Skin epidermis (tissue), 12 donors: Measurements from ENCODE around the gene DENND4B.

Source experiments
- H3K27ac ChIP-seq, 21 experiments: fragments of 200-600 bp; sonication (generic) in 11 of 21; one replicate each; pipeline ENCODE4 v1.5.0; 2020; ENCODE audit warnings: mild to moderate bottlenecking in 3 of 21, inconsistent platforms in 2 of 21, moderate library complexity in 2 of 21
- H3K4me3 ChIP-seq, 7 experiments: fragments of 200-600 bp; sonication (generic) in 2 of 7; one replicate each; pipeline ENCODE4 v1.5.0; 2020; ENCODE audit warnings: inconsistent platforms in 2 of 7, mild to moderate bottlenecking in 2 of 7, moderate library complexity in 1 of 7

DENND4B gene

GRCh38 chr1:153956997-153957715 is 10.6 kb upstream of the DENND4B start:
- Histone ChIP-seq H3K4me3 (peak overlapping the region; percentile 77 to 98 (median 90)), H3K27ac (peak overlapping the region in 20 of 21 experiments; percentile 88 to 99 (median 93))

GRCh38 chr1:153954826-153955225 is 8.3 kb upstream of the DENND4B start:
- no peak overlapping the region for H3K4me3 ChIP-seq
- H3K27ac ChIP-seq: no peak overlapping the region

DNA sequence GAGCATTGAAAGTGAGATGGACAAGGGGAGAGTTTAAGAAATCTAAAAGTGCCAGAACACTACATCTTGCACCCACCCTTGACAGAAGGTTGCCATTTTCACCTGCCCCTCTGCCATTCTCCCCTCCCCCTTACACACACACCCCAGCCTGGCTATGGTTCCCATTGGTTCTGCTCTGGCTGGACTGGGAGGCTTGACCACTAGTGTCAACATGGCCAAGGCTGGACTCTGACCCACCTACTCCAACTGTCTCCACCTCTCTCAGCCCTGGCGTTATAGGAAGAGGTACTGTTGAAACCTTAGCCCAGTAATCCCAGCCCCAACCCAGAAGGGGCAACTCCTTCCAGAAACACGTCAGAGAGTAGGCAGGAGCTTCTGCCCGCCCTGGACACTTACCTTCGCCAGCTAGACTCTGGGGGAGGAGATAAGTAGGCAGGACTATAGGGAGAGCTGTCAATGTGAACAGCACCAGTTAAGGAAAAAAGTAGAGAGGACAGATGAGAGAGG is 7.4 kb upstream of the DENND4B start:
- H3K4me3 ChIP-seq: no peak overlapping the region
- no peak overlapping the region for H3K27ac ChIP-seq

DNA sequence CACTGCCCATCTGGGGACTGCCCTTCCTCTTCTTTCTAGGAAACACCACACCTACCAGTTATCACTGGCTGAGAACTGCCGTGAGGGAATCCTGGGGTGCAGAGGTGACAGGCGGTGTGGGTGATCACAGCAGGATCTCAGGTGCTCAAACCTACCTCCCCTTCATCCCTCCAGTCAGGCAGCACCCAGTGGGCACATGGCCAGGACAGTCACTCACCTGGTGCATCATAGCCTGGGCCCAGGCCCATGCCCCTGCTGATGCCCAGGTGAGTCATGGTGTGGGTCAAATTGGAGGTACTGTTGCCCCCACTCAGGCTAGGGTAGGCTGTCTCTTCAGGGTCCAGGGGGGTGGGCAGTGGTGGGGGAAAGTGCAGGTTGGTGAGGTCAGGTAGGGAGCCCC is 5.3 kb upstream of the DENND4B start:
- Histone ChIP-seq H3K4me3 (no peak overlapping the region), H3K27ac (no peak overlapping the region)

GRCh38 chr1:153951183-153951582 is 4.7 kb upstream of the DENND4B start:
- no peak overlapping the region for H3K27ac ChIP-seq
- H3K4me3 ChIP-seq: no peak overlapping the region

GRCh38 chr1:153945795-153946621 is 510 bp downstream of the DENND4B start:
- Histone ChIP-seq H3K4me3 (peak overlapping the region; percentile 62 to 99 (median 91)), H3K27ac (peak overlapping the region; percentile 88 to 99 (median 97))

DNA sequence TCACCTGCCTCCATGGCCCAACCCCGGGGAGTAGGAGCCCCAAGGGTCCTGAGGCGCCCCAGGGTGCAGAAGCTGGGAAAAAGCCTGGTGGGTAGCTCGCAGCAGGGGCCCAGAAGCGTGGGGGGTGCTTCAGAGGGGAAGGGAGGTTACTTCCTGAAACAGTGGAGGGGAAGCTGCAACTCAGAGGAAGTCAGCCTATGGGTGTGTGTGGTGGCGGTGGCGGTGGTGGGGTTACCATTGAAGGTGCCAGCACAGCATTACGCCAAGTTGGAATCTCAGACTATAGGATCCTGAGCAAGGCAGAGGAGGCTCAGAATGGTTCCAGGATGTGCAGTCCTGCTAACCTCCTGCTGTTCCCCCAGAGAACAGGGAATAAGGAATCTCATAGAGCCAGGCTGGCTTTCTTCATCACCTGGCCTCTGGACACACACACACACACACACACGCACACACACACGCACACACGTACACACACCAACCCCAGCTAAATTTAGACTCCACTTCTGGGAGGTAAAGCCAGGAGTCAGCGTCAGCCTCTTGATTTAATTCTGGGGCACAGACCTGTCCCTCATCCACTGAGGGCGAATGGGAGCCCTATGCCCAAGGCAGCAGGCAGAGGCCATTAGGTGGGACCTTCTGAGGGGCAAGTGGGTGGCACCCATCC is 1.3 kb downstream of the DENND4B start:
- Histone ChIP-seq H3K27ac (peak overlapping the region; percentile 88 to 99 (median 97)), H3K4me3 (peak overlapping the region; percentile 62 to 99 (median 91))

DNA sequence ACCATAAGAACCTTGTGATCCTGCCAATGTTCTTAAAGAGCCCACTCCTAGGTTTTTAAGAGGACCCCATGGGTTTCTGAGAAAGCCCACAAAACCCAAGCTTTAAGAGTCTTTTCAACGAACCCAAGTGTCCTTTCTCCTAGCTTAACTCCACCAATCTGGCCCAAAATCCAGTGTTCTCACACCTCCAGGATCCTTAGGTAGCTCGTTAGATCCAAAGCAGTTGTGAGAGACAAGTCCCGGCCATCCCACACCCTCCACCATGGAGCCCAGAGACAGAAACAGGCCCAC is 1.7 kb downstream of the DENND4B start:
- peak overlapping the region in 20 of 21 experiments; percentile 88 to 99 (median 97) for H3K27ac ChIP-seq
- H3K4me3 ChIP-seq: peak overlapping the region; percentile 62 to 99 (median 91)

DNA sequence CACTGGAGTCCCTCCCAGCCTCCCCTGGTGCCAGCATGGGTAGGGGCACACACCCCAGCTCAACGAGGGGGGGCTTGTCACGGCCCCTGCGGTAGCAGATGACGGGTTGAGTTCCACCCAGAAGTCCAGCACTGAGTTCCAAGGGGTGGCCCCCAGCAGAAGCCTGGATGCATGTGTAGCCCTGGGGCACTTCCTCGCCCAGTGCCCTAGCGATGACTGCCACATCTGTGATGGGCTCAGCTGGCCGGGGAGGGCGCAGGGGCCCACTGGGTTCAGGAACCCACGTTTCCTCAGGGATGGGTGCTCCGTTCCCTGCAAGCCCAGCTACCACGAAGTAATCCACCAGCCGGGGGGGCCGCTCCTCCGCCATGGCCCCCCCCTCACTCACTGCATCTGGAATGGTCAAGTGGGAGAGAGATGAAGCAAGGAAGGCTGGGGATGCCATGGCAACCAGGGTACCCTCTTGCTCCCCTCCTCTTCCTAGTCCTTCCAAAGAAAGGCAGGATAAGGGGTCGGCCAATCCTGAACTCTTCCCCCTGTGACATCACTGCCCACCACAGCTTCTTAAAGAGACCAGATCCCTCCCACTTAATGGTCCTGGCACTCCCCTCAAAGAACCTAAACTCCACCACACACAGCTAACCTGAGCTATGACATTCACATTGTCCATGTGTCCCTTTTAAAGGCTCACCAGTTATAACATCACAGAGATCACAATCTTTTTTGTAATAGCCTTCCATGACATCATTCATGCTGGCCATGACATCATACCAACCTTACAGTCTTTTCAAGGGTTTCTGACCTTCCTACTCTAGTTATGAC is 2.3 kb downstream of the DENND4B start:
- peak overlapping the region in 20 of 21 experiments; percentile 88 to 99 (median 97) for H3K27ac ChIP-seq
- peak overlapping the region in 5 of 7 experiments; percentile 62 to 94 (median 91) for H3K4me3 ChIP-seq

DNA sequence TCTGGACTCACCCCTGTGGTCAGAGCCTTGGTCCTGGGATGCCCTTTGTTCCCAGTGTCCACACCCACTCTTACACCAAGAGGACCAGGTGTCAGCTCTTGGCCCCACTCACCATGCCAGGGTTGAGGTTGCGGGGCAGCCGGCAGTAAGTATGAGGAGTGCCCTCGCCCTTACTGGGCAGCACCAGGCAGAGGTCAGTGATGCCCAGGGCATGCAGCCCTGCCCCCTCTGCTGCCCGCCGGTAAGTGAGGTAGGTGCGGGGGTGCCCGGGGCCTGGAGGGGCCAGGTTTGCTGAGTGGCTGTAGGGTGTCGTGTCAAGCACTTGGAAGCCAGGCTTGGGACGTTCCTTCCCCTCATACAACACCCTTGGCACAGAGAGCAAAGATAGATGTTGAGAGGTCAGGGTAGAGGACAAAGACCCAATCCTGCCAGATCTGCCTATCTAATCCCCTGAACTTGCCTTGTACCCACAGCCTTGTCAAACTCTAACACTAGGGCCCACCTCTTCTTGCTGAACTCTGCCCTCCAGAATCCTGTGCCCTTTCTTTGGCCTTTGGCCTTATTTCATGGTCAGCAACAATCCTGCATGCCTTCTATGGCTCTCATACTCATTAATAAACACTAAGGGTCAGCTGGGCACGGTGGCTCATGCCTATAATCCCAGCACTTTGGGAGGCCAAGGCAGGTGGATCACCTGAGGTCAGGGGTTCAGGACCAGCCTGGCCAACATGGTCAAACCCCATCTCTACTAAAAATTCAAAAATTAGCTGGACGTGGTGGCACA is 3.6 kb downstream of the DENND4B start:
- Histone ChIP-seq H3K27ac (no peak overlapping the region), H3K4me3 (no peak overlapping the region)

DNA sequence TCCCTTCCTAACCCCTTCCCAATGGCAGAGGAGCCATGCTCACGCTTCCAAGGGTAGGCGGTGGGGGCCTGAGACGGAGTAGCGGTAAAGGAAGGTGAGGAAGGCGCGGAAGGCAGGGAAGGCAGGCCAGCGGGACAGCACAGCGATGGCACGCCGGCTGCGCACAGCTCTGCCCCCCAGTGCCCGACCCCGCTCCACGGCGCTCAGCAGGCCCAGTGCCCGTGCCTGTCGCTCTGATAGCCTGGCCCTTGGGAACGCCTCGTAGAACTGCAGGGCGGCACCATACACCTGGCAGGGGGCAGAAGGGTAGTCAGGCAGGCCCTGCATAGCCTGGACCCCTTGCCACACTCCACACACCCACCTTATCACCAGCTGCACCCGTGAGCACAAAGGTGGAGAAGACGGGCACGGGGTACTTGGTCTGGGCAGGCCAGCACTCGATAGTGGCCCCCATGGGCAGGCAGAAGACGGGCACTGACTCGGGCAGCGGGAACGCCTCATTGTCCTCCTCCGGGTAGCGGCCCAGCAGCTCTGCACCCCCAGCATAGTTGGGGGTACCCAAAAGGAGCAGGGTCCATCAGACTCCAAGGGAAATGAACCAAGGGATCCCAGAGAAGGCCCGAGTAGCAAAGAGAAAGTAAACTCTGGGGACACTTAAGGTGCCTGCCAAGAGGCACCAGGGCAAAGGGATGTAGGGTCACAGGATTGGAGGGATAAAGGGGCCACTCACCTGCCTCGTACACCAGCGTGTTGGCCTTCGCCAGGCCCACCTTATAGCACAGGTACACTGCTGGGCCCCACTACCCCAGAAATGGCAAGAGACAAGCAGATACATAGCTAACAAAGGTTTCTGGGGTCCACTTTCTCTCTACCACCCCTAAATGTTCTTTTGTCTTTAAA is 4.4 kb downstream of the DENND4B start:
- peak overlapping the region in 1 of 21 experiments; percentile 43 for H3K27ac ChIP-seq
- no peak overlapping the region for H3K4me3 ChIP-seq

DNA sequence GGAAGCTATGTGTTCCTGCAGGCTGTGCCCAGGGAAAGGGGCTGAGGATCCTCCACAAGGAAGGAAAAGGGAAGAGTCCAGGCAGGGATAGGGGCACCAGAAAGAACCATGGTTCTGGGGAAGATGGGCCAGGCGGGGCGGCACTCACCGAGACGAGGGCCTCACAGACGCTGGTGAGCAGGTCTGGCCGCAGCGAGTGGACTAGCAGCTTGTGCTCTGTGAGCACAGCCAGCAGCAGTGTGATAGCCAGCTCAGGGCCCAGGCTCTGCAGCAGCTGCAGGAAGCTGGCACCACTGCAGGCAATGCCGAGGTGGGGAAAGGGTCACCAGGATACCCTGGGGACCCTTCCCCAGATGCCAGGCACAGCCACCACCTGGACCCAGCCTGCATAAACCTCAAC is 5.8 kb downstream of the DENND4B start:
- Histone ChIP-seq H3K4me3 (no peak overlapping the region), H3K27ac (no peak overlapping the region)

DNA sequence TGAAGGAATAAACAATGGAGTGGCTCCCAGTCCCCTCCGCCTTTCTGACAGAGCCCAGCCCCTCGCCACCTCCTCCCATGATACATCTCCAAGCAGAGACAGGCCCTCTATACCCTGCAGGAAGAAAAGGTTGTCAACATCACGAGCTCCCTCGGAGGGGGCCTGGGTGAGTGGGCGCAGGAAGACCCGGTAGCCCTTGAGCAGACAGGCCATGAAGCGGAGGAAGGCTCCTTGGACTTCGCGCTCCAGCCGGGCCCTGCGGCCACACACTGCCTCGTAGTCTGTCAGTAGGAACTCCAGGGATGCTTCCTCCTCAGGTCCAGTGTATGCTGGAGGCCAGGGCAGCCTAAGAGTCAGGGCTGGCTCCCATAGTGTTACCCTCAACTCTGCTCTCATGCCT is 7.0 kb downstream of the DENND4B start:
- Histone ChIP-seq H3K4me3 (no peak overlapping the region), H3K27ac (no peak overlapping the region)

GRCh38 chr1:153938996-153939395 is 7.5 kb downstream of the DENND4B start:
- Histone ChIP-seq H3K4me3 (no peak overlapping the region), H3K27ac (no peak overlapping the region)

DNA sequence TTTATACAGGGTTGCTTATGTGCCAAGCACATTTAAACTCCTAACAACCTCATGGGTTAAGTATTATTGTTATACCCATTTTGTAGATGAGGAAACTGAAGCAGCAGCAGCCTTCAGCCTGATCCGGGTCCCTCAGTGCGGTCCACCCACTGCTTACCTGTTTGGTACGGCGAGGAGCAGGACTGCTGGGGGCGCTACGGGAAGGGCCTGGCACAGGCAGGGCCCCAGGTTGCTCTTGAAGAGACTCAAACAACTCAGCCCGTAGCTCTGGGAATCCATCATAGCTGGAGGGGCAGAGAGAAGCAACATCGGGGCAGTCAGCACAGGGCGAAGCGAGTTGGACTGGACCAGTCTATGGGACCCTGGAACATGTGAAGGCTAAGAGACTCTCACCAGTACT is 9.2 kb downstream of the DENND4B start:
- Histone ChIP-seq H3K27ac (no peak overlapping the region), H3K4me3 (no peak overlapping the region)

DNA sequence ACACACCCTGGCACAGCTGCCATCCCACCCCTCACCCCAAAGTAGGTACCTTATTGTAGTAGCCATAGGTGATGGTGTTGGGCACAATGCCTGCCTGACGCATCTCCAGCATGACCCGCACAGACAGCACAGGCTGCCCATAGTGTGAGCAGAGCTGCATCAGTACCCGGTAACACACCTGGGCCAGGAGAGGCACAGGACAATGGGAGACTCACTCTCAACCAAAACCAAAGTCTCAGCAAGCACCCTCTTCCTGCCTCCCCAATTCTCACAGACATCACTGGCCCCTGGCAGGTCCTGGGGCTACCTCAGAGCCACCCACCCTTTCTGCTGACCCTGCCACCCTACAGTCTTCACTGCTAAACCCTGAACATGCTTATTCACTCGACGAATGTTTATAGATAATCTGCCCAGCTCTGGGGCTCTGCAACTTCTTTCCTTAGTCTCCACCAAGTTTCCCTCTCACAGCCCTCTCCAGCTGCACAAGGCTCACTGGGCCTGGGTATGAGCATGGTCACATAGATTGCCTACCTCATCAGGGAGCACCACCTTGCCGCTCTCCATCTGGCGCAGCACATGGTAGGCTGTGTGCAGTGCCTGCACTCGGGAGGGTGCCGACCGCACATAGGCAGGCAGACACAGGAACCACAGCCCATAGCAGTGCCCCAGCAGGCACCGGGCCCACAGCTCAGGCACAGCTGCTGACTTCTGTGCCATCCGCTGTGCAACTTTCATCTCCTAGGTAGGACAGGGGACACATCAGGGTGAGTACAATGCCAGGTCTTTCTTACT is 10.3 kb downstream of the DENND4B start:
- H3K4me3 ChIP-seq: no peak overlapping the region
- no peak overlapping the region for H3K27ac ChIP-seq

DNA sequence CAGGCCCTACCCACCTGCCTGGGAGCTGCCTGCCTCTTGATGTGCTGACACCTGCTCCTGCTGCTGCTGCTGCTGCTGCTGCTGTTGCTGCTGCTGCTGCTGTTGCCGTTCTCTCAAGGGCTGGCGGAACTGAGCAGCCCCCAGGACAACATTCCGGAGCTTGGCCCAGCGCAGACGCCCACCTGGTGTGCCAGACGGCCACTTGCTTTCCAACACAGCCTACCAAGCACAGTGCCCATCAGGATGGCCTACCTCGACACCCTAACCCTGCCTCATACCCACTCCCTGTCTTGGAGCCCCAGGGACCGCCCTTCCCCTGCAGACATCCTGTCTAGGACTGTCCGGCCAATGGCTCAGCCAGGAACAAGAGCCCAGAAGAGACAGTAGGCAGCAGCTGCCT is 11.8 kb downstream of the DENND4B start:
- Histone ChIP-seq H3K27ac (no peak overlapping the region), H3K4me3 (no peak overlapping the region)
